HEK293 (cell line): ENCODE data around the gene AGRN.

Experiments used
- CTCF ChIA-PET: fragments of 350-600 bp; formaldehyde crosslinking; extraction: SDS; loops from one replicate; lab custom pipeline; 2021; ENCODE audit warnings: antibody characterized with exemption; lab: Yijun Ruan, JAX
- POLR2A ChIA-PET: fragments of 300-600 bp; formaldehyde crosslinking; extraction: SDS; loops from one replicate; lab custom pipeline; 2020; ENCODE audit warnings: antibody characterized with exemption, inconsistent platforms; lab: Yijun Ruan, JAX
- H3K27ac ChIP-seq: fragments of 200-500 bp; sonication (Bioruptor generic); 2 replicates; pipeline ENCODE4 v1.5.1; 2014; ENCODE audit warnings: low read depth, low read length, control low read depth, inconsistent platforms; ENCODE audit errors: extremely low read depth
- H3K36me3 ChIP-seq, 2 experiments: fragments of 200-500 bp in 1 of 2; sonication (Bioruptor generic) in 1 of 2; 1 replicate in 1 of 2; 2 replicates in 1 of 2; pipeline ENCODE4 v1.5.1; 2014 to 2017; ENCODE audit warnings: inconsistent platforms in 2 of 2, low read length in 2 of 2; ENCODE audit not compliant: control insufficient read depth in 2 of 2, insufficient read depth in 1 of 2
- H3K4me1 ChIP-seq: fragments of 200-500 bp; sonication (Bioruptor generic); 2 replicates; pipeline ENCODE4 v1.5.1; 2014; ENCODE audit warnings: mild to moderate bottlenecking, low read length, inconsistent platforms; ENCODE audit not compliant: control insufficient read depth, insufficient read depth
- H3K4me3 ChIP-seq: 2 replicates; pipeline ENCODE4 v1.5.1; 2011; ENCODE audit warnings: low read depth, mild to moderate bottlenecking, control low read depth, low read length, moderate library complexity
- H3K9me3 ChIP-seq: fragments of 200-500 bp; sonication (Bioruptor generic); 2 replicates; pipeline ENCODE4 v1.5.1; 2014; ENCODE audit warnings: low read depth, low read length, inconsistent platforms; ENCODE audit not compliant: control insufficient read depth, insufficient read depth
- EGR2 ChIP-seq: fragments of 450-650 bp; formaldehyde crosslinking; IDR thresholded peaks from 2 replicates; pipeline ENCODE4 v1.5.1; 2016; ENCODE audit warnings: low read depth, missing biosample characterization, missing genetic modification characterization
- GLI4 ChIP-seq: fragments of 450-650 bp; formaldehyde crosslinking; IDR thresholded peaks from 2 replicates; pipeline ENCODE4 v1.5.1; 2016; ENCODE audit warnings: missing biosample characterization, missing genetic modification characterization
- GLIS1 ChIP-seq: fragments of 450-650 bp; formaldehyde crosslinking; IDR thresholded peaks from 2 replicates; pipeline ENCODE4 v1.5.1; 2016; ENCODE audit warnings: missing biosample characterization, missing genetic modification characterization
- REPIN1 ChIP-seq: fragments of 450-650 bp; formaldehyde crosslinking; IDR thresholded peaks from 2 replicates; pipeline ENCODE4 v1.5.1; 2017; ENCODE audit warnings: missing biosample characterization, missing genetic modification characterization, low read depth
- SCRT2 ChIP-seq: fragments of 450-650 bp; formaldehyde crosslinking; IDR thresholded peaks from 2 replicates; pipeline ENCODE4 v1.5.1; 2016; ENCODE audit warnings: missing biosample characterization, missing genetic modification characterization
- ZFHX2 ChIP-seq: fragments of 450-650 bp; formaldehyde crosslinking; conservative IDR thresholded peaks from 2 replicates; pipeline ENCODE4 v1.5.1; 2016; ENCODE audit warnings: missing biosample characterization, missing genetic modification characterization
- ZFP41 ChIP-seq: fragments of 450-650 bp; formaldehyde crosslinking; IDR thresholded peaks from 2 replicates; pipeline ENCODE4 v1.5.1; 2016; ENCODE audit warnings: missing biosample characterization, missing genetic modification characterization, borderline replicate concordance
- ZNF292 ChIP-seq: fragments of 450-650 bp; formaldehyde crosslinking; IDR thresholded peaks from 2 replicates; pipeline ENCODE4 v1.5.1; 2016; ENCODE audit warnings: low read depth, missing biosample characterization, missing genetic modification characterization, borderline replicate concordance
- ZNF558 ChIP-seq: fragments of 450-650 bp; formaldehyde crosslinking; IDR thresholded peaks from 2 replicates; pipeline ENCODE4 v1.5.1; 2016; ENCODE audit warnings: missing biosample characterization, missing genetic modification characterization
- ZNF600 ChIP-seq: fragments of 450-650 bp; formaldehyde crosslinking; IDR thresholded peaks from 2 replicates; pipeline ENCODE4 v1.5.1; 2016; ENCODE audit warnings: missing biosample characterization, missing genetic modification characterization
- ZNF76 ChIP-seq: fragments of 450-650 bp; formaldehyde crosslinking; IDR thresholded peaks from 2 replicates; pipeline ENCODE4; 2016; ENCODE audit warnings: low read depth, missing biosample characterization, missing genetic modification characterization, borderline replicate concordance
- ZNF785 ChIP-seq: fragments of 450-650 bp; formaldehyde crosslinking; IDR thresholded peaks from 2 replicates; pipeline ENCODE4 v1.5.1; 2016; ENCODE audit warnings: missing biosample characterization, missing genetic modification characterization
- TF ChIP-seq, protein P1 (sequence below): fragments of 450-650 bp; formaldehyde crosslinking; IDR thresholded peaks from 2 replicates; pipeline ENCODE4 v1.5.1; 2016; ENCODE audit warnings: missing biosample characterization, missing genetic modification characterization

Gene AGRN

GRCh38 chr1:972726-973458, 47.0 kb upstream of the AGRN start:
- no peak overlapping the region for H3K4me3 ChIP-seq
- H3K4me1 ChIP-seq = peaks cover 3% of the 10 kb centered on the region; the same call in 1 of the 2 replicates
- no peaks in the 10 kb centered on the region for H3K9me3 ChIP-seq
- H3K36me3 ChIP-seq = no peaks in the 10 kb centered on the region
- CTCF ChIA-PET = no interaction called here
- TF ChIP-seq ZNF600 (tag by site-specific recombination) = peak; percentile 81
- peak; percentile 14; the same call in 1 of the 2 replicates for TF ChIP-seq ZFHX2 (tag by site-specific recombination)
- no peak for TF ChIP-seq REPIN1 (tag by site-specific recombination)
- POLR2A ChIA-PET = interaction anchor here (0.6 to 0.8 kb wide), 2 partner anchors 8 kb away, joined by 3 read pairs; no protein-coding TSS in a partner anchor
- no peak overlapping the region for H3K27ac ChIP-seq

GRCh38 chr1:973459-974292, 46.2 kb upstream of the AGRN start:
- no peaks in the 10 kb centered on the region for H3K36me3 ChIP-seq
- ChIA-PET POLR2A (interaction anchor here (0.7 kb wide), 1 partner anchor 40 kb away, joined by 3 read pairs; no protein-coding TSS in a partner anchor), CTCF (interaction anchor here (1.0 kb wide), 1 partner anchor 69 kb away, joined by 4 read pairs; no protein-coding TSS in a partner anchor)
- peaks cover 3% of the 10 kb centered on the region; the same call in 1 of the 2 replicates for H3K4me1 ChIP-seq
- TF ChIP-seq ZFP41 (tag by site-specific recombination) (no peak), GLI4 (tag by site-specific recombination) (no peak), EGR2 (tag by site-specific recombination) (peak; percentile 37; the same call in 1 of the 2 replicates)
- H3K4me3 ChIP-seq = no peak overlapping the region
- H3K27ac ChIP-seq = no peak overlapping the region
- H3K9me3 ChIP-seq = no peaks in the 10 kb centered on the region

- no peak overlapping the region for H3K27ac ChIP-seq
- POLR2A ChIA-PET = interaction anchor here (0.7 kb wide), 2 partner anchors 21 to 41 kb away, joined by 3 to 4 read pairs; no protein-coding TSS in a partner anchor
- H3K36me3 ChIP-seq = no peaks in the 10 kb centered on the region
- CTCF ChIA-PET = interaction anchor here (1.0 kb wide), 1 partner anchor 69 kb away, joined by 4 read pairs; no protein-coding TSS in a partner anchor
- no peak overlapping the region for H3K4me3 ChIP-seq
- TF ChIP-seq ZNF76 (tag by site-specific recombination) (no peak), SCRT2 (tag by site-specific recombination) (0 out of 2 replicates have a peak, but pooled peaks have one; percentile 11), GLIS1 (tag by site-specific recombination) (peak; percentile 61), ZNF292 (no peak), ZNF558 (no peak), ZNF785 (tag by site-specific recombination) (no peak)
- TF ChIP-seq, protein P1, sequence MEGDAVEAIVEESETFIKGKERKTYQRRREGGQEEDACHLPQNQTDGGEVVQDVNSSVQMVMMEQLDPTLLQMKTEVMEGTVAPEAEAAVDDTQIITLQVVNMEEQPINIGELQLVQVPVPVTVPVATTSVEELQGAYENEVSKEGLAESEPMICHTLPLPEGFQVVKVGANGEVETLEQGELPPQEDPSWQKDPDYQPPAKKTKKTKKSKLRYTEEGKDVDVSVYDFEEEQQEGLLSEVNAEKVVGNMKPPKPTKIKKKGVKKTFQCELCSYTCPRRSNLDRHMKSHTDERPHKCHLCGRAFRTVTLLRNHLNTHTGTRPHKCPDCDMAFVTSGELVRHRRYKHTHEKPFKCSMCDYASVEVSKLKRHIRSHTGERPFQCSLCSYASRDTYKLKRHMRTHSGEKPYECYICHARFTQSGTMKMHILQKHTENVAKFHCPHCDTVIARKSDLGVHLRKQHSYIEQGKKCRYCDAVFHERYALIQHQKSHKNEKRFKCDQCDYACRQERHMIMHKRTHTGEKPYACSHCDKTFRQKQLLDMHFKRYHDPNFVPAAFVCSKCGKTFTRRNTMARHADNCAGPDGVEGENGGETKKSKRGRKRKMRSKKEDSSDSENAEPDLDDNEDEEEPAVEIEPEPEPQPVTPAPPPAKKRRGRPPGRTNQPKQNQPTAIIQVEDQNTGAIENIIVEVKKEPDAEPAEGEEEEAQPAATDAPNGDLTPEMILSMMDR (tag by site-specific recombination) = no peak
- H3K4me1 ChIP-seq = peaks cover 3% of the 10 kb centered on the region; the same call in 1 of the 2 replicates
- no peaks in the 10 kb centered on the region for H3K9me3 ChIP-seq
These were observed 45.7 kb upstream of the AGRN start for GRCh38 chr1:974293-974640.
